Fibroblast of skin of left biceps (primary cell): ENCODE data around the gene PRSS56.

Experiments
- DNase-seq, 2 experiments: peaks; one replicate each; pipeline ENCODE4 v3.0.0-alpha.2; 2013; ENCODE audit warnings: low read depth in 2 of 2

PRSS56 gene

GRCh38 chr2:232573042-232573441 lies 52.9 kb downstream of the PRSS56 start:
- DNase-seq: no peak

GRCh38 chr2:232573771-232574435 lies 53.7 kb downstream of the PRSS56 start:
- no peak for DNase-seq

DNA sequence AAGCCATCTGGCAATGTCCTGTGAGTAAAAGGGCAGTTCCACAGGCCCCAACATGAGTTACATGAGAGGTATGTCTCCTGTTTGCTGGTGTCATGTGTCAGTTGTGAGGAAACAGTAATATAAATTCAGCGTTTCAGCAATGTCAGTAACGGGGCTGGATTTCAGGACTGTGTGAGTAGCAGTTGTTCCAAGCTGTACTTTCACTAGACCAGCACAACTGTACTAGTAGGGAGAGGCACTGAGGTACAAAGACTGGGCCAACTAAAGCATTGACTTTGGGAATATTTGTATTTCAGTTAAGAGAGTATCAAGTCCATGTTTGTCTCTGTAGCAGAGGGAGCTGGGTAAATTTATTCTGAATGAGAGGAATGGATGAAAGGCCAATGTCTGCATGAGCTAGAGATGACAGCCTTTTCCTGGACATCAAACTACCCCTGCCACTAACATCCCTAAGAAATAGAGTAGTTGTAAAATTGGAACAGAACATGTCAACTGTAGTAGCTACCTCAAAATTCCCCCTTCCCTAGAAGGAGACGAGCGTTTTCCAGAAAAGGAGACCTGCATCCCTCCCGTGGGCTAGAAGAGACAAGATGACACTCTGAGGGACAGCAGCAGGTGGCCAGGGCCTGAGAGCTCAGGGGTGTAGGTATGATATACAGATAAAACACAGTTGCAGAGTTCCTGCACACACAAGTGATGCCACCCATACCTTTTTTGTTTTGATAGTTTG lies 54.7 kb downstream of the PRSS56 start:
- no peak for DNase-seq
